ENCODE measurements around the gene PLSCR4.

DNA sequence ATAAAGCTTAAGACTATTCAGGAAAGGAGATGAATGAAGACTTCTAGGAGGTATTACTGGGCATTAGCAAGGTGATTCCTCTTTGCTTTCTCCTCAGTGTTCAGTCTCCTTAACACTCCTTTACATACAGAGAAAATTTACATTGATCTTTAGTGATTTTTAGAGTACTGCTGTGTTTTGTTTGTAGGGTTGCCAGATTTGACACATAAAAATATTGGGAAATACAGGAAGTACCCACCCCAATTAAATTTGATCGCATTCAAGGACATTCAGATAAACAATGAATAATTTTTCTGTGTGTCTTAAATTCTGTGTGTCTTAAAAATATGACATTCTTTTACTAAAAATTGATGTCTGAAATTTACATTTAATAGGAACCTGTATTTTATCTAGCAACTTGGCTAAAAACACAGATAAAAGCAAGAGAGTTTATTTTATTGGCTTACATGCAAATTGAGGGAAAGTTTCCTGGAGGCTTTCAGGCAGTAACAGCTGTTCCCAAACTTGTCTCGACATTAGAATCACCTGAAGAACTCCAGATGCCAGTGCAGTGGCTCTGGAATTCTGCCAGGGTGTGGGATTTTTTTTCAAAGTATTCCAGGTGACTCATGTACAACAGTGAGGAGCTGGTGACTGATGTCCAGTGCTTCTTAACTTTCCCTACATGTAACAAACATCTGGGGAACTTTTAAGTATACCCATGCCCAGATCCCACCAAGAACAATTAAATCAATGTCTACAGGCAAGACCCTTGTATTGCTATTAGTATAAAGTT, 66.5 kb downstream of the PLSCR4 start:
- TF ChIP-seq ZNF830 (CRISPR knock-in tag; IDR thresholded peaks at IDR 0.05) (no peak), SP2 (IDR thresholded peaks at IDR 0.05; ENCODE audit: extremely low read depth, low read depth, low read length, poor library complexity, severe bottlenecking) (no peak), ILF3 (IDR thresholded peaks at IDR 0.05; ENCODE audit: borderline replicate concordance) (no peak), SMAD2 (IDR thresholded peaks at IDR 0.05; ENCODE audit: low read depth, low read length) (no peak), ZNF3 (CRISPR knock-in tag; IDR thresholded peaks at IDR 0.05) (no peak), CBX2 (IDR thresholded peaks at IDR 0.05; ENCODE audit: insufficient read depth, low read length, poor library complexity, severe bottlenecking) (no peak), CBX5 (IDR thresholded peaks at IDR 0.05; ENCODE audit: borderline replicate concordance, low read depth) (no peak), EGR1 (conservative IDR thresholded peaks at IDR 0.05) (no peak)
- TF ChIP-seq, protein P1, sequence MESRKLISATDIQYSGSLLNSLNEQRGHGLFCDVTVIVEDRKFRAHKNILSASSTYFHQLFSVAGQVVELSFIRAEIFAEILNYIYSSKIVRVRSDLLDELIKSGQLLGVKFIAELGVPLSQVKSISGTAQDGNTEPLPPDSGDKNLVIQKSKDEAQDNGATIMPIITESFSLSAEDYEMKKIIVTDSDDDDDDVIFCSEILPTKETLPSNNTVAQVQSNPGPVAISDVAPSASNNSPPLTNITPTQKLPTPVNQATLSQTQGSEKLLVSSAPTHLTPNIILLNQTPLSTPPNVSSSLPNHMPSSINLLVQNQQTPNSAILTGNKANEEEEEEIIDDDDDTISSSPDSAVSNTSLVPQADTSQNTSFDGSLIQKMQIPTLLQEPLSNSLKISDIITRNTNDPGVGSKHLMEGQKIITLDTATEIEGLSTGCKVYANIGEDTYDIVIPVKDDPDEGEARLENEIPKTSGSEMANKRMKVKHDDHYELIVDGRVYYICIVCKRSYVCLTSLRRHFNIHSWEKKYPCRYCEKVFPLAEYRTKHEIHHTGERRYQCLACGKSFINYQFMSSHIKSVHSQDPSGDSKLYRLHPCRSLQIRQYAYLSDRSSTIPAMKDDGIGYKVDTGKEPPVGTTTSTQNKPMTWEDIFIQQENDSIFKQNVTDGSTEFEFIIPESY (CRISPR knock-in tag; IDR thresholded peaks at IDR 0.05), result no peak
- TF ChIP-seq, protein P2, sequence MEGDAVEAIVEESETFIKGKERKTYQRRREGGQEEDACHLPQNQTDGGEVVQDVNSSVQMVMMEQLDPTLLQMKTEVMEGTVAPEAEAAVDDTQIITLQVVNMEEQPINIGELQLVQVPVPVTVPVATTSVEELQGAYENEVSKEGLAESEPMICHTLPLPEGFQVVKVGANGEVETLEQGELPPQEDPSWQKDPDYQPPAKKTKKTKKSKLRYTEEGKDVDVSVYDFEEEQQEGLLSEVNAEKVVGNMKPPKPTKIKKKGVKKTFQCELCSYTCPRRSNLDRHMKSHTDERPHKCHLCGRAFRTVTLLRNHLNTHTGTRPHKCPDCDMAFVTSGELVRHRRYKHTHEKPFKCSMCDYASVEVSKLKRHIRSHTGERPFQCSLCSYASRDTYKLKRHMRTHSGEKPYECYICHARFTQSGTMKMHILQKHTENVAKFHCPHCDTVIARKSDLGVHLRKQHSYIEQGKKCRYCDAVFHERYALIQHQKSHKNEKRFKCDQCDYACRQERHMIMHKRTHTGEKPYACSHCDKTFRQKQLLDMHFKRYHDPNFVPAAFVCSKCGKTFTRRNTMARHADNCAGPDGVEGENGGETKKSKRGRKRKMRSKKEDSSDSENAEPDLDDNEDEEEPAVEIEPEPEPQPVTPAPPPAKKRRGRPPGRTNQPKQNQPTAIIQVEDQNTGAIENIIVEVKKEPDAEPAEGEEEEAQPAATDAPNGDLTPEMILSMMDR (IDR thresholded peaks at IDR 0.05 in 2 of 3, conservative IDR thresholded peaks at IDR 0.05 in 1 of 3; ENCODE audit: insufficient read depth in 2 of 3, low read depth in 1 of 3, low read length in 3 of 3), result no peak
